ENCODE results near the gene P3H4.

The P3H4 gene

GRCh38 chr17:41769346-41769862, 42.3 kb downstream of the P3H4 start:
- no peak for DNase-seq

GRCh38 chr17:41768682-41769288, 43.0 kb downstream of the P3H4 start:
- no peak for DNase-seq

GRCh38 chr17:41767324-41768042, 44.3 kb downstream of the P3H4 start:
- no peak for DNase-seq

GRCh38 chr17:41766135-41766534, 45.6 kb downstream of the P3H4 start:
- DNase-seq, result no peak

GRCh38 chr17:41763327-41763726, 48.4 kb downstream of the P3H4 start:
- DNase-seq, result no peak

- DNase-seq, result no peak
These were observed 48.9 kb downstream of the P3H4 start for GRCh38 chr17:41762841-41763240.

GRCh38 chr17:41762391-41762790, 49.4 kb downstream of the P3H4 start:
- no peak for DNase-seq

- DNase-seq, result no peak
These were observed 50.9 kb downstream of the P3H4 start for GRCh38 chr17:41760878-41761277.

- DNase-seq, result no peak
These were observed 53.1 kb downstream of the P3H4 start for GRCh38 chr17:41758601-41759000.

GRCh38 chr17:41754066-41754465, 57.7 kb downstream of the P3H4 start:
- no peak for DNase-seq
